ENCODE data around the gene MYL5. TPM values are rescaled to one million over a fixed set of nuclear protein-coding genes. Genes with fewer than 3 reads are reported as not detected.

Gene MYL5
- total RNA-seq, 2 donors from 2014 or later = 14.6 to 25.7 TPM

GRCh38 chr4:720111-720860 is 45.9 kb downstream of the MYL5 start:
- Histone ChIP-seq H3K4me1 (replicated peaks) (no peaks in the 10 kb centered on the region), H3K9me3 (no peaks in the 10 kb centered on the region), H3K27me3 (replicated peaks; ENCODE audit: insufficient read depth) (no peaks in the 10 kb centered on the region), H3K36me3 (no peaks in the 10 kb centered on the region), H3K4me3 (no peak overlapping the region), H3K27ac (no peak overlapping the region)
- TF ChIP-seq CTCF (IDR thresholded peaks at IDR 0.05) (no peak), POLR2AphosphoS5 (IDR thresholded peaks at IDR 0.05) (no peak), POLR2A (IDR thresholded peaks at IDR 0.05) (no peak)
- WGBS = 90% methylated on average over 59 of the region's 59 CpGs
- no peak for DNase-seq (ENCODE audit: low spot score)
- intact Hi-C loops (cut with DNase I) = no loop called here

DNA sequence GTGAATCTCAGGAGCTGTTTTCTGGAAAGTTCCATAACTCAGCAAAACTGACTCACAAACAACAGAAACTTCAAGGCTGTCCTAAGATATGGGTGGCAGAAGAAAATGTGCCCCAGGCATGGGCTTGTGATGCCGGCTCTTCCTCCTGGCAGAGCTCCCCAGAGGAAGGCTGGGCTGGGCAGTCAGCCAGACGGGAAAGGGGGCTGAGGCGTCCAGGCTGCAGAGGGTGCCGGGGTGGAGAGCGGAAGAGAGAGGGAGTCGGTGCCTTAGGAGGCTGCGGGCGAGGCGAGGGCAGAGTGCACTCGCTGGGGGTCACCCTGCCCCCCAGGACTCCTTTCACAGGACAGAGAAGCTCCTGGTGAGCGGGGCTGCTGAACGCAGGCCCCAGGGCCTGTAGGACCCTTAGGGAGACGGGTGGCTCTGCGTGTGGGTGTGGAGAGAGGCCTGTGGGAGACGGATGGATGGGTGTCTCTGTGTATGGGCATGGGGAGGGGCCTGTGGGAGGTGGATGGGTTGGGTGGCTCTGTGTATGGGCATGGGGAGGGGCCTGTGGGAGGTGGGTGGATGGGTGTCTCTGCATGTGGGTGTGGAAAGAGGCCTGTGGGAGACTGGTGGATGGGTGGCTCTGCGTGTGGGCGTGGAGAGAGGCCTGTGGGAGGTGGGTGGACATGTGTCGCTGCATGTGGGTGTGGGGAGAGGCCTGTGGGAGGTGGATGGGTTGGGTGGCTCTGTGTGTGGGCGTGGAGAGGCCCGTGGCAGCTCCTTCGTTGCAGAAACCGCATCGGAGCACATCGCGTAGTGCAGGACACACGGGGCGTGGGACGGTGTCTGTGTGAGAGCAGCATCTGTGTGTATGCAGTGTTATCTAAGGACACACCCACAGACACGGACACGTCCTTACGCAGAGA is 47.2 kb downstream of the MYL5 start:
- intact Hi-C loops (cut with DNase I) = no loop called here
- Histone ChIP-seq H3K4me1 (replicated peaks) (no peaks in the 10 kb centered on the region), H3K27me3 (replicated peaks; ENCODE audit: insufficient read depth) (no peaks in the 10 kb centered on the region), H3K9me3 (no peaks in the 10 kb centered on the region), H3K36me3 (no peaks in the 10 kb centered on the region), H3K27ac (no peak overlapping the region), H3K4me3 (no peak overlapping the region)
- WGBS = 69% methylated on average over 31 of the region's 31 CpGs
- no peak for TF ChIP-seq POLR2A (IDR thresholded peaks at IDR 0.05)
- no peak for TF ChIP-seq CTCF (IDR thresholded peaks at IDR 0.05)
- no peak for TF ChIP-seq POLR2AphosphoS5 (IDR thresholded peaks at IDR 0.05)
- no peak for DNase-seq (ENCODE audit: low spot score)

GRCh38 chr4:722169-722725 is 47.9 kb downstream of the MYL5 start:
- no peaks in the 10 kb centered on the region for H3K4me1 ChIP-seq (replicated peaks)

DNA sequence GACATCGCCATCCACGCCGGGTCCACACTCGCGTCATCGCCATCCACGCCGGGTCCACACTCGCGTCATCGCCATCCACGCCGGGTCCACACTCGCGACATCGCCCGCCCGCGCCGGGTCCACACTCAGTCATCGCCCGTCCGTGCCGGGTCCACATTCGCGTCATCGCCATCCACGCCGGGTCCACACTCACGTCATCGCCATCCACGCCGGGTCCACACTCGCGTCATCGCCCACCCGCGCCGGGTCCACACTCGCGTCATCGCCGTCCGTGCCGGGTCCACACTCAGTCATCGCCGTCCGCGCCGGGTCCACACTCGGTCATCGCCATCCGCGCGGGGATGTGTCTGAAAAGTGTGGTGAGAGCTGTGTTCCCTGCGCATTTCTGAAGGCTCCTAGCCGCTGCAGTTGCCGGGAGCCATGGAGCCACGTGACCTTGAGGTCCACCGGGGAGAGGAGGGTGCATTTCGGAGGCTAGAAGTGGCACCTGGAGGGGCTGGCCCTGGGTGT is 48.6 kb downstream of the MYL5 start:
- intact Hi-C loops (cut with DNase I) = no loop called here
- H3K36me3 ChIP-seq = no peaks in the 10 kb centered on the region
- H3K27me3 ChIP-seq (replicated peaks; ENCODE audit: insufficient read depth) = no peaks in the 10 kb centered on the region
- H3K9me3 ChIP-seq = no peaks in the 10 kb centered on the region
- no peak for TF ChIP-seq POLR2A (IDR thresholded peaks at IDR 0.05)
- no peak for TF ChIP-seq CTCF (IDR thresholded peaks at IDR 0.05)
- TF ChIP-seq POLR2AphosphoS5 (IDR thresholded peaks at IDR 0.05) = no peak
- no peaks in the 10 kb centered on the region for H3K4me1 ChIP-seq (replicated peaks)
- no peak overlapping the region for H3K27ac ChIP-seq
- WGBS = 95% methylated on average over 61 of the region's 61 CpGs
- no peak overlapping the region for H3K4me3 ChIP-seq
- no peak for DNase-seq (ENCODE audit: low spot score)

More at GRCh38 chr4:722169-722725, 47.9 kb downstream of the MYL5 start:
- WGBS = 95% methylated on average over 47 of the region's 47 CpGs
- Histone ChIP-seq H3K9me3 (no peaks in the 10 kb centered on the region), H3K27ac (no peak overlapping the region), H3K36me3 (no peaks in the 10 kb centered on the region), H3K4me3 (no peak overlapping the region), H3K27me3 (replicated peaks; ENCODE audit: insufficient read depth) (no peaks in the 10 kb centered on the region)
- DNase-seq (ENCODE audit: low spot score) = no peak
- TF ChIP-seq POLR2A (IDR thresholded peaks at IDR 0.05) = no peak
- intact Hi-C loops (cut with DNase I) = no loop called here
